ENCODE measurements around the gene NHS.

- TF ChIP-seq CTCF (IDR thresholded peaks at IDR 0.05), result no peak
- TF ChIP-seq ZFX (IDR thresholded peaks at IDR 0.05; ENCODE audit: borderline replicate concordance), result no peak
Observed at GRCh38 chrX:17555846-17556245, 180.8 kb downstream of the NHS start.
